ENCODE measurements around the gene TNNI2. TPM values are rescaled to one million over a fixed set of nuclear protein-coding genes. Genes with fewer than 3 reads are reported as not detected.

TNNI2 gene
- total RNA-seq, 2 donors from 2014 or later: not detected

GRCh38 chr11:1824221-1825038 is 14.4 kb upstream of the TNNI2 start:
- Mint-ChIP-seq H3K27ac (no peak overlapping the region), H3K27me3 (peaks cover 29% of the 10 kb centered on the region), H3K4me1 (peaks cover 8% of the 10 kb centered on the region), H3K4me3 (no peak overlapping the region), H3K36me3 (ENCODE audit: low read depth) (no peaks in the 10 kb centered on the region)
- ATAC-seq (no peak), DNase-seq (no peak)
- H3K9me3 ChIP-seq (ENCODE audit: control insufficient read depth, low read length, poor library complexity, severe bottlenecking): no peaks in the 10 kb centered on the region

GRCh38 chr11:1825039-1825740 is 13.6 kb upstream of the TNNI2 start:
- DNase-seq: no peak
- H3K9me3 ChIP-seq (ENCODE audit: control insufficient read depth, low read length, poor library complexity, severe bottlenecking): no peaks in the 10 kb centered on the region
- no peak for ATAC-seq
- no peak overlapping the region for H3K27ac Mint-ChIP-seq
- H3K27me3 Mint-ChIP-seq: peaks cover 34% of the 10 kb centered on the region
- no peaks in the 10 kb centered on the region for H3K36me3 Mint-ChIP-seq (ENCODE audit: low read depth)
- H3K4me1 Mint-ChIP-seq: peaks cover 8% of the 10 kb centered on the region
- no peak overlapping the region for H3K4me3 Mint-ChIP-seq

GRCh38 chr11:1825785-1826451 is 12.9 kb upstream of the TNNI2 start:
- ATAC-seq: no peak
- no peak overlapping the region for H3K27ac Mint-ChIP-seq
- peaks cover 34% of the 10 kb centered on the region for H3K27me3 Mint-ChIP-seq
- H3K9me3 ChIP-seq (ENCODE audit: control insufficient read depth, low read length, poor library complexity, severe bottlenecking): no peaks in the 10 kb centered on the region
- H3K36me3 Mint-ChIP-seq (ENCODE audit: low read depth): no peaks in the 10 kb centered on the region
- no peak overlapping the region for H3K4me3 Mint-ChIP-seq
- no peak for DNase-seq
- H3K4me1 Mint-ChIP-seq: peaks cover 8% of the 10 kb centered on the region

GRCh38 chr11:1826552-1827094 is 12.2 kb upstream of the TNNI2 start:
- H3K9me3 ChIP-seq (ENCODE audit: control insufficient read depth, low read length, poor library complexity, severe bottlenecking): no peaks in the 10 kb centered on the region
- Mint-ChIP-seq H3K4me3 (no peak overlapping the region), H3K27me3 (peaks cover 34% of the 10 kb centered on the region), H3K36me3 (ENCODE audit: low read depth) (no peaks in the 10 kb centered on the region), H3K27ac (no peak overlapping the region), H3K4me1 (peaks cover 8% of the 10 kb centered on the region)
- DNase-seq (no peak), ATAC-seq (no peak)

GRCh38 chr11:1827095-1827813 is 11.5 kb upstream of the TNNI2 start:
- H3K27ac Mint-ChIP-seq: no peak overlapping the region
- H3K9me3 ChIP-seq (ENCODE audit: control insufficient read depth, low read length, poor library complexity, severe bottlenecking): no peaks in the 10 kb centered on the region
- no peak for DNase-seq
- ATAC-seq: no peak
- peaks cover 9% of the 10 kb centered on the region for H3K4me1 Mint-ChIP-seq
- H3K4me3 Mint-ChIP-seq: no peak overlapping the region
- peaks cover 40% of the 10 kb centered on the region for H3K27me3 Mint-ChIP-seq
- H3K36me3 Mint-ChIP-seq (ENCODE audit: low read depth): no peaks in the 10 kb centered on the region

- ATAC-seq (no peak), DNase-seq (no peak)
- peaks cover 9% of the 10 kb centered on the region for H3K4me1 Mint-ChIP-seq
- peaks cover 40% of the 10 kb centered on the region for H3K27me3 Mint-ChIP-seq
- no peak overlapping the region for H3K4me3 Mint-ChIP-seq
- no peaks in the 10 kb centered on the region for H3K9me3 ChIP-seq (ENCODE audit: control insufficient read depth, low read length, poor library complexity, severe bottlenecking)
- no peaks in the 10 kb centered on the region for H3K36me3 Mint-ChIP-seq (ENCODE audit: low read depth)
- no peak overlapping the region for H3K27ac Mint-ChIP-seq
Observed at GRCh38 chr11:1827931-1828330, 10.8 kb upstream of the TNNI2 start.

- Mint-ChIP-seq H3K4me3 (no peak overlapping the region), H3K27me3 (peaks cover 45% of the 10 kb centered on the region), H3K27ac (no peak overlapping the region), H3K36me3 (ENCODE audit: low read depth) (no peaks in the 10 kb centered on the region), H3K4me1 (peaks cover 9% of the 10 kb centered on the region)
- ATAC-seq (no peak), DNase-seq (no peak)
- H3K9me3 ChIP-seq (ENCODE audit: control insufficient read depth, low read length, poor library complexity, severe bottlenecking): no peaks in the 10 kb centered on the region
Observed at GRCh38 chr11:1828542-1828941, 10.2 kb upstream of the TNNI2 start.

GRCh38 chr11:1829039-1829820 is 9.6 kb upstream of the TNNI2 start:
- DNase-seq (no peak), ATAC-seq (no peak)
- no peak overlapping the region for H3K27ac Mint-ChIP-seq
- H3K27me3 Mint-ChIP-seq: peaks cover 43% of the 10 kb centered on the region
- H3K4me3 Mint-ChIP-seq: no peak overlapping the region
- no peaks in the 10 kb centered on the region for H3K36me3 Mint-ChIP-seq (ENCODE audit: low read depth)
- H3K4me1 Mint-ChIP-seq: peaks cover 6% of the 10 kb centered on the region
- no peaks in the 10 kb centered on the region for H3K9me3 ChIP-seq (ENCODE audit: control insufficient read depth, low read length, poor library complexity, severe bottlenecking)

GRCh38 chr11:1830004-1830321 is 8.8 kb upstream of the TNNI2 start:
- Mint-ChIP-seq H3K36me3 (ENCODE audit: low read depth) (no peaks in the 10 kb centered on the region), H3K4me1 (peaks cover 6% of the 10 kb centered on the region), H3K27me3 (peaks cover 43% of the 10 kb centered on the region), H3K4me3 (no peak overlapping the region), H3K27ac (no peak overlapping the region)
- H3K9me3 ChIP-seq (ENCODE audit: control insufficient read depth, low read length, poor library complexity, severe bottlenecking): no peaks in the 10 kb centered on the region
- no peak for ATAC-seq
- no peak for DNase-seq

- DNase-seq: no peak
- no peak overlapping the region for H3K4me3 Mint-ChIP-seq
- H3K27me3 Mint-ChIP-seq: peaks cover 43% of the 10 kb centered on the region
- peaks cover 6% of the 10 kb centered on the region for H3K4me1 Mint-ChIP-seq
- no peaks in the 10 kb centered on the region for H3K9me3 ChIP-seq (ENCODE audit: control insufficient read depth, low read length, poor library complexity, severe bottlenecking)
- ATAC-seq: no peak
- no peaks in the 10 kb centered on the region for H3K36me3 Mint-ChIP-seq (ENCODE audit: low read depth)
- H3K27ac Mint-ChIP-seq: no peak overlapping the region
Observed at GRCh38 chr11:1830322-1831223, 8.2 kb upstream of the TNNI2 start.

- peaks cover 6% of the 10 kb centered on the region for H3K4me1 Mint-ChIP-seq
- no peak overlapping the region for H3K27ac Mint-ChIP-seq
- no peak for DNase-seq
- H3K27me3 Mint-ChIP-seq: peaks cover 41% of the 10 kb centered on the region
- H3K36me3 Mint-ChIP-seq (ENCODE audit: low read depth): no peaks in the 10 kb centered on the region
- no peaks in the 10 kb centered on the region for H3K9me3 ChIP-seq (ENCODE audit: control insufficient read depth, low read length, poor library complexity, severe bottlenecking)
- ATAC-seq: no peak
- peak overlapping the region; percentile 52 for H3K4me3 Mint-ChIP-seq
Observed at GRCh38 chr11:1831338-1832210, 7.2 kb upstream of the TNNI2 start.

Data from T-helper 17 cell (primary cell).